Measurements from ENCODE around the gene PPM1K. TPM values are rescaled to one million over a fixed set of nuclear protein-coding genes. Genes with fewer than 3 reads are reported as not detected.

PPM1K gene
- total RNA-seq, 1 experiment from 2014 or later: 3.0 TPM

- H3K36me3 ChIP-seq (ENCODE audit: low read depth, low read length): no peaks in the 10 kb centered on the region
- no peaks in the 10 kb centered on the region for H4K20me1 ChIP-seq (ENCODE audit: low read length)
- H3K4me3 ChIP-seq (ENCODE audit: low read length): no peak overlapping the region
- no peak overlapping the region for H3K27ac ChIP-seq (ENCODE audit: low read length)
- no peak overlapping the region for H2AFZ ChIP-seq (ENCODE audit: low read length)
- no peaks in the 10 kb centered on the region for H3K9me2 ChIP-seq (replicated peaks; ENCODE audit: low read length)
- intact Hi-C loops (cut with micrococcal nuclease): loop anchor here (5.0 kb wide), 1 partner anchor 87 kb away; no protein-coding TSS in a partner anchor
- no peak for DNase-seq
- no peak for ATAC-seq
- CTCF ChIA-PET: no interaction called here
- no peak overlapping the region for H3K9ac ChIP-seq (ENCODE audit: low read length)
- H3K27me3 ChIP-seq (ENCODE audit: low read length): no peaks in the 10 kb centered on the region
- H3K4me2 ChIP-seq (ENCODE audit: low read length): no peak overlapping the region
- TF ChIP-seq CTCF (conservative IDR thresholded peaks at IDR 0.05; ENCODE audit: low read depth, low read length) (no peak), EZH2phosphoT487 (IDR thresholded peaks at IDR 0.05; ENCODE audit: borderline replicate concordance, low read length) (no peak), EZH2 (IDR thresholded peaks at IDR 0.05; ENCODE audit: low read length, unreplicated experiment) (no peak)
- no peaks in the 10 kb centered on the region for H3F3A ChIP-seq (ENCODE audit: low read length, unreplicated experiment)
- peaks cover 34% of the 10 kb centered on the region for H3K4me1 ChIP-seq (ENCODE audit: insufficient read depth, low read length)
- POLR2A ChIA-PET (ENCODE audit: unreplicated experiment): no interaction called here
- H3K9me3 ChIP-seq (ENCODE audit: low read length): no peaks in the 10 kb centered on the region
- BruUV-seq (replicated peaks): no TSS peak
- H3K79me2 ChIP-seq (ENCODE audit: low read length): peaks cover 11% of the 10 kb centered on the region; the same call in 1 of the 2 replicates
Measured at GRCh38 chr4:88280228-88280795, 4.0 kb downstream of the PPM1K start.

DNA sequence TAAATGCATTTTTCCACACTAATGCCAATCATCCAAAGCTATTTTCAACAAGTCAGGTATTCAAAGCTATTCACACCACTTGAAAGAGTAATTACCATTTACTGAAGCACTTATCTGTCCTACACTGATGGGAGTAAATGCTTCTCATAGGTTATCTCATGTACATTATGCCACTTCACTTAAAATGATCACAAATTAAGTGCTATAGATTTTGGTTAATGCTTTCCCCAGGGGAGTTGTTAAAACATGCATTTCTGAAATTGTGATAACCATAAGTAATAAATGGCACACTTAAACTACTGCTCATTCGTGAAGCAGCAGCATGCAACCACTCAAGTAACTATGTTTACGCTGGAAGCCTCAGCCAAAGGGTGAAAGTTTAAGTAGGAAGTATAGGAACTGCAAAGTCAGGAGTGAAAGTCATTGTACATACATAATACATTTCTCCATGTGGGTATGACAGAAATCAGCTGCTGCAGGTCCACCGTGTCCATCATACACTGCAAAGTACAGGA, 6.6 kb downstream of the PPM1K start:
- Histone ChIP-seq H3K4me3 (ENCODE audit: low read length) (no peak overlapping the region), H3K79me2 (ENCODE audit: low read length) (peaks cover 11% of the 10 kb centered on the region; the same call in 1 of the 2 replicates), H3K36me3 (ENCODE audit: low read depth, low read length) (no peaks in the 10 kb centered on the region), H3K27ac (ENCODE audit: low read length) (no peak overlapping the region), H3K9me3 (ENCODE audit: low read length) (no peaks in the 10 kb centered on the region), H3K9me2 (replicated peaks; ENCODE audit: low read length) (no peaks in the 10 kb centered on the region), H3F3A (ENCODE audit: low read length, unreplicated experiment) (no peaks in the 10 kb centered on the region), H3K27me3 (ENCODE audit: low read length) (no peaks in the 10 kb centered on the region), H2AFZ (ENCODE audit: low read length) (no peak overlapping the region), H3K9ac (ENCODE audit: low read length) (no peak overlapping the region), H3K4me1 (ENCODE audit: insufficient read depth, low read length) (peaks cover 32% of the 10 kb centered on the region), H4K20me1 (ENCODE audit: low read length) (no peaks in the 10 kb centered on the region), H3K4me2 (ENCODE audit: low read length) (no peak overlapping the region)
- DNase-seq (no peak), ATAC-seq (no peak)
- intact Hi-C loops (cut with micrococcal nuclease): no loop called here
- POLR2A ChIA-PET (ENCODE audit: unreplicated experiment): no interaction called here
- CTCF ChIA-PET: interaction anchor here (0.7 kb wide), 1 partner anchor 292 kb away, joined by 3 read pairs; no protein-coding TSS in a partner anchor
- TF ChIP-seq EZH2 (IDR thresholded peaks at IDR 0.05; ENCODE audit: low read length, unreplicated experiment) (no peak), EZH2phosphoT487 (IDR thresholded peaks at IDR 0.05; ENCODE audit: borderline replicate concordance, low read length) (no peak)
- BruUV-seq (replicated peaks): no TSS peak

DNA sequence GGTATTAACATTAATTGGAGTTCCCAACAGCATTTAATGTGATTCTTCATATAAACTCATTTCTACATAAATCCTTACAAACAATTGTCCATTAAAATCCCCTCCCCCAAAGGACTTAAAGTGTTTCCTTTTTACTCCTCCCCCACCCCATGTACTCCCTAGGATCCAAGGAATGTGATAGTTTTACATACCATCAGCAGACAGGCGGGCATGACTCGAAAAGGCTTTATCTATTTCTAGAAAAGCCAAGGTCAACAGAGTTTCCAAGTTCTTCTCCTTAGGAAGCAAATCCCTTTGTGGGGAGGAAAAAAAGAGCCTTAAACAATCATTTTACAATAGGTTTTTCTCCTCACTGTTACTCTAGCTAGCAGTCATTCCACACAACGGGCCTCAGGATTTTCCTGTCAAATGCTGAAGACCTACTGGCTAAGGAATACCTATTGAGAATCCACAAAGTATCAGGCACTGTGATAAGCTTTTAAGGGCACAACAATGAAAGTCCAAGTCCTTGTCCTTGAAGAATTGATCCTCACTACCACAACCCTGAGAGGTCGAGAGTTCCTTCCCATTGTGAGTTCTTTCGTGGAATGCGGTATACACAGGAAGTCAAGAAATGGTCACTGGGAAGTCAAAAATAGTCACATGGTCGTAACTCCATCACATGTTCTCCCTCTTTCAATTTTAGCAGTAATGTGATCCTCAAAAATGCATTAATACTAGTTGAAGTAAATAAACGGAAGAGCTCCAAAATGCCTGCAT, 7.2 kb downstream of the PPM1K start:
- no peaks in the 10 kb centered on the region for H3F3A ChIP-seq (ENCODE audit: low read length, unreplicated experiment)
- H3K9ac ChIP-seq (ENCODE audit: low read length): no peak overlapping the region
- peaks cover 11% of the 10 kb centered on the region; the same call in 1 of the 2 replicates for H3K79me2 ChIP-seq (ENCODE audit: low read length)
- BruUV-seq (replicated peaks): no TSS peak
- H4K20me1 ChIP-seq (ENCODE audit: low read length): no peaks in the 10 kb centered on the region
- no peak for TF ChIP-seq EZH2phosphoT487 (IDR thresholded peaks at IDR 0.05; ENCODE audit: borderline replicate concordance, low read length)
- TF ChIP-seq CTCF (conservative IDR thresholded peaks at IDR 0.05; ENCODE audit: low read depth, low read length): no peak
- no peak for TF ChIP-seq EZH2 (IDR thresholded peaks at IDR 0.05; ENCODE audit: low read length, unreplicated experiment)
- H3K4me1 ChIP-seq (ENCODE audit: insufficient read depth, low read length): peaks cover 26% of the 10 kb centered on the region
- H3K9me2 ChIP-seq (replicated peaks; ENCODE audit: low read length): no peaks in the 10 kb centered on the region
- CTCF ChIA-PET: interaction anchor here (0.7 kb wide), 1 partner anchor 292 kb away, joined by 3 read pairs; no protein-coding TSS in a partner anchor
- intact Hi-C loops (cut with micrococcal nuclease): no loop called here
- DNase-seq (no peak), ATAC-seq (no peak)
- POLR2A ChIA-PET (ENCODE audit: unreplicated experiment): no interaction called here
- H3K4me3 ChIP-seq (ENCODE audit: low read length): no peak overlapping the region
- no peak overlapping the region for H3K4me2 ChIP-seq (ENCODE audit: low read length)
- H3K36me3 ChIP-seq (ENCODE audit: low read depth, low read length): no peaks in the 10 kb centered on the region
- H3K9me3 ChIP-seq (ENCODE audit: low read length): no peaks in the 10 kb centered on the region
- H3K27ac ChIP-seq (ENCODE audit: low read length): no peak overlapping the region
- H2AFZ ChIP-seq (ENCODE audit: low read length): no peak overlapping the region
- H3K27me3 ChIP-seq (ENCODE audit: low read length): no peaks in the 10 kb centered on the region

Data from PC-3 (cell line).